Smooth muscle cell of the coronary artery (primary cell): ENCODE data around the gene HACL1. TPM values are rescaled to one million over a fixed set of nuclear protein-coding genes. Genes with fewer than 3 reads are reported as not detected.

Source experiments
- total RNA-seq: library from RNA; depleted of rRNA; stranded (reverse); fragments of >200 nt; gene quantifications from 2 replicates; pipeline ENCODE4 v1.2.3, GENCODE V29; 2014; ENCODE audit warnings: low replicate concordance

HACL1 gene
- 22.0 and 28.2 TPM in 2 replicates for total RNA-seq

GRCh38 chr3:15601399-15602145 is at the start of gene HACL1, which contains the start of gene BTD:
HACL1 (minus strand) TSS chr3:15601569; CDS start chr3:15601463, 106 bp downstream.
BTD (plus strand) TSS chr3:15601745; CDS start chr3:15635440, 33,695 bp downstream.

GRCh38 chr3:15521573-15521965 is 79.8 kb downstream of the HACL1 start, which contains the start of gene COLQ:
COLQ (minus strand) TSS chr3:15521706; CDS start chr3:15521625, 81 bp downstream.

Other genes with a start within 250 kb of the HACL1 start
- gene METTL6, start 174.0 kb downstream of the HACL1 start, total RNA-seq = 21.8 and 23.5 TPM in 2 replicates
- gene EAF1, start 174.0 kb downstream of the HACL1 start, total RNA-seq = 20.1 and 22.9 TPM in 2 replicates
- gene COLQ, start 79.9 kb downstream of the HACL1 start, total RNA-seq = 0.30 and 0.35 TPM in 2 replicates
- gene BTD, start 176 bp upstream of the HACL1 start, total RNA-seq = 18.1 and 39.7 TPM in 2 replicates
- gene ANKRD28, start 196.4 kb upstream of the HACL1 start, total RNA-seq = 48.5 and 248 TPM in 2 replicates